ENCODE measurements around the gene BABAM2.

The BABAM2 gene

GRCh38 chr2:28356095-28356911, 465.8 kb downstream of the BABAM2 start:
- Histone ChIP-seq H3K4me1 (ENCODE audit: control insufficient read depth, insufficient read depth, low read length) (no peaks in the 10 kb centered on the region; the same call in 1 of the 2 replicates), H3K27ac (ENCODE audit: extremely low read depth, low read depth, low read length) (no peak overlapping the region), H3K36me3 (ENCODE audit: control insufficient read depth in 2 of 2, insufficient read depth in 1 of 2, low read length in 2 of 2) (no peaks in the 10 kb centered on the region), H3K4me3 (ENCODE audit: low read depth, low read length) (no peak overlapping the region), H3K9me3 (ENCODE audit: control insufficient read depth, insufficient read depth, low read depth, low read length) (no peaks in the 10 kb centered on the region)
- CTCF ChIA-PET, result interaction anchor here (0.7 kb wide), 1 partner anchor 464 kb away, joined by 4 read pairs; no protein-coding TSS in a partner anchor
- POLR2A ChIA-PET, result interaction anchor here (0.6 kb wide), 2 partner anchors 32 to 37 kb away, joined by 3 read pairs; no protein-coding TSS in a partner anchor
- TF ChIP-seq OVOL3 (tag by site-specific recombination; IDR thresholded peaks at IDR 0.05), result no peak
- TF ChIP-seq ZNF473 (tag by site-specific recombination; IDR thresholded peaks at IDR 0.05), result no peak
- TF ChIP-seq ZBTB17 (tag by site-specific recombination; IDR thresholded peaks at IDR 0.05), result peak; percentile 90
- TF ChIP-seq SALL2 (tag by site-specific recombination; IDR thresholded peaks at IDR 0.05; ENCODE audit: borderline replicate concordance), result no peak
- TF ChIP-seq ZNF335 (tag by site-specific recombination; conservative IDR thresholded peaks at IDR 0.05), result peak; percentile 28; the same call in 1 of the 2 replicates
- peak; percentile 28; the same call in 1 of the 2 replicates for TF ChIP-seq ZFHX2 (tag by site-specific recombination; conservative IDR thresholded peaks at IDR 0.05)
- TF ChIP-seq ZFP69B (tag by site-specific recombination; IDR thresholded peaks at IDR 0.05), result peak; percentile 69; the same call in 1 of the 2 replicates
- TF ChIP-seq ZBTB8A (tag by site-specific recombination; IDR thresholded peaks at IDR 0.05), result peak; percentile 38; the same call in 1 of the 2 replicates
- no peak for TF ChIP-seq ZNF426 (tag by site-specific recombination; IDR thresholded peaks at IDR 0.05)
- TF ChIP-seq, protein P1, sequence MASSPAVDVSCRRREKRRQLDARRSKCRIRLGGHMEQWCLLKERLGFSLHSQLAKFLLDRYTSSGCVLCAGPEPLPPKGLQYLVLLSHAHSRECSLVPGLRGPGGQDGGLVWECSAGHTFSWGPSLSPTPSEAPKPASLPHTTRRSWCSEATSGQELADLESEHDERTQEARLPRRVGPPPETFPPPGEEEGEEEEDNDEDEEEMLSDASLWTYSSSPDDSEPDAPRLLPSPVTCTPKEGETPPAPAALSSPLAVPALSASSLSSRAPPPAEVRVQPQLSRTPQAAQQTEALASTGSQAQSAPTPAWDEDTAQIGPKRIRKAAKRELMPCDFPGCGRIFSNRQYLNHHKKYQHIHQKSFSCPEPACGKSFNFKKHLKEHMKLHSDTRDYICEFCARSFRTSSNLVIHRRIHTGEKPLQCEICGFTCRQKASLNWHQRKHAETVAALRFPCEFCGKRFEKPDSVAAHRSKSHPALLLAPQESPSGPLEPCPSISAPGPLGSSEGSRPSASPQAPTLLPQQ (tag by site-specific recombination; IDR thresholded peaks at IDR 0.05), result peak; percentile 79
- TF ChIP-seq, protein P2, sequence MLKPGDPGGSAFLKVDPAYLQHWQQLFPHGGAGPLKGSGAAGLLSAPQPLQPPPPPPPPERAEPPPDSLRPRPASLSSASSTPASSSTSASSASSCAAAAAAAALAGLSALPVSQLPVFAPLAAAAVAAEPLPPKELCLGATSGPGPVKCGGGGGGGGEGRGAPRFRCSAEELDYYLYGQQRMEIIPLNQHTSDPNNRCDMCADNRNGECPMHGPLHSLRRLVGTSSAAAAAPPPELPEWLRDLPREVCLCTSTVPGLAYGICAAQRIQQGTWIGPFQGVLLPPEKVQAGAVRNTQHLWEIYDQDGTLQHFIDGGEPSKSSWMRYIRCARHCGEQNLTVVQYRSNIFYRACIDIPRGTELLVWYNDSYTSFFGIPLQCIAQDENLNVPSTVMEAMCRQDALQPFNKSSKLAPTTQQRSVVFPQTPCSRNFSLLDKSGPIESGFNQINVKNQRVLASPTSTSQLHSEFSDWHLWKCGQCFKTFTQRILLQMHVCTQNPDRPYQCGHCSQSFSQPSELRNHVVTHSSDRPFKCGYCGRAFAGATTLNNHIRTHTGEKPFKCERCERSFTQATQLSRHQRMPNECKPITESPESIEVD (tag by site-specific recombination; IDR thresholded peaks at IDR 0.05), result no peak
- TF ChIP-seq ZNF843 (tag by site-specific recombination; IDR thresholded peaks at IDR 0.05), result no peak
- peak; percentile 87 for TF ChIP-seq ZBTB48 (tag by site-specific recombination; IDR thresholded peaks at IDR 0.05)
- no peak for TF ChIP-seq PRDM1 (tag by site-specific recombination; IDR thresholded peaks at IDR 0.05)
- 0 out of 2 replicates have a peak, but pooled peaks have one; percentile 33 for TF ChIP-seq ZNF341 (tag by site-specific recombination; IDR thresholded peaks at IDR 0.05; ENCODE audit: low read depth)

DNA sequence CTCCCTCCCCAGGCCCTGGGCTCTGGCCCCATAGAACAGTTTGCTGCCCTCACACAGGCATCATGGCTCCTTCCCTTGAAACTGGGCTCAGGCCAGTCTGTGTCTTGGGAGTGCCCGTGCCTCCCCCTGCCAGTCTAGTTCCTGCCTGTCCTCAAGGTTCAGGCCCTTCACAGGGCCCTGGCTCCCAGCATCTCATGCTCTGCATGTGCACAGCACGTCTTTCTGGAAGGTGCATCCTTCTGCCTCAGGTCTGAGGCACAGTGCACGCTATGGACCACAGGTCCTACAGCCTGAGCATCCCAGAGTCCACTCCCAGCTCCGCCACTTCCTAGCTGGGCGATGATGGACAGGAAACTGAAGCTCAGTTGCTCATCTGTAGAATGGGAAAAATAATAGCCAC, 466.5 kb downstream of the BABAM2 start:
- Histone ChIP-seq H3K4me1 (ENCODE audit: control insufficient read depth, insufficient read depth, low read length) (no peaks in the 10 kb centered on the region; the same call in 1 of the 2 replicates), H3K9me3 (ENCODE audit: control insufficient read depth, insufficient read depth, low read depth, low read length) (no peaks in the 10 kb centered on the region), H3K4me3 (ENCODE audit: low read depth, low read length) (no peak overlapping the region), H3K36me3 (ENCODE audit: control insufficient read depth in 2 of 2, insufficient read depth in 1 of 2, low read length in 2 of 2) (no peaks in the 10 kb centered on the region), H3K27ac (ENCODE audit: extremely low read depth, low read depth, low read length) (no peak overlapping the region)
- CTCF ChIA-PET, result no interaction called here
- POLR2A ChIA-PET, result interaction anchor here (0.6 to 0.7 kb wide), 3 partner anchors 9 to 88 kb away, joined by 3 to 4 read pairs (median 3); no protein-coding TSS in a partner anchor
- TF ChIP-seq, protein P3, sequence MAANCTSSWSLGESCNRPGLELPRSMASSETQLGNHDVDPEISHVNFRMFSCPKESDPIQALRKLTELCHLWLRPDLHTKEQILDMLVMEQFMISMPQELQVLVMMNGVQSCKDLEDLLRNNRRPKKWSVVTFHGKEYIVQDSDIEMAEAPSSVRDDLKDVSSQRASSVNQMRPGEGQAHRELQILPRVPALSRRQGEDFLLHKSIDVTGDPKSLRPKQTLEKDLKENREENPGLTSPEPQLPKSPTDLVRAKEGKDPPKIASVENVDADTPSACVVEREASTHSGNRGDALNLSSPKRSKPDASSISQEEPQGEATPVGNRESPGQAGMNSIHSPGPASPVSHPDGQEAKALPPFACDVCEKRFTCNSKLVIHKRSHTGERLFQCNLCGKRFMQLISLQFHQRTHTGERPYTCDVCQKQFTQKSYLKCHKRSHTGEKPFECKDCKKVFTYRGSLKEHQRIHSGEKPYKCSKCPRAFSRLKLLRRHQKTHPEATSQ (tag by site-specific recombination; IDR thresholded peaks at IDR 0.05), result no peak
- TF ChIP-seq ZNF585B (tag by site-specific recombination; IDR thresholded peaks at IDR 0.05) (no peak), ZNF521 (tag by site-specific recombination; IDR thresholded peaks at IDR 0.05) (no peak), ZNF843 (tag by site-specific recombination; IDR thresholded peaks at IDR 0.05) (no peak), ZNF707 (tag by site-specific recombination; IDR thresholded peaks at IDR 0.05) (no peak), ZNF266 (tag by site-specific recombination; IDR thresholded peaks at IDR 0.05; ENCODE audit: low read depth) (no peak), ZNF114 (tag by site-specific recombination; IDR thresholded peaks at IDR 0.05) (no peak), ZNF274 (IDR thresholded peaks at IDR 0.05; ENCODE audit: low read length) (no peak), ZNF274 (tag by site-specific recombination; IDR thresholded peaks at IDR 0.05; ENCODE audit: borderline replicate concordance) (no peak), ZNF16 (tag by site-specific recombination; IDR thresholded peaks at IDR 0.05; ENCODE audit: low read depth) (no peak), ZNF701 (tag by site-specific recombination; IDR thresholded peaks at IDR 0.05) (no peak), ZNF830 (tag by site-specific recombination; IDR thresholded peaks at IDR 0.05; ENCODE audit: low read depth) (no peak), ZBTB49 (tag by site-specific recombination; IDR thresholded peaks at IDR 0.05; ENCODE audit: low read depth) (no peak)
